MM.1S (cell line): Measurements from ENCODE around the gene CHSY1.

ENCODE experiments used
- DNase-seq: peaks from one replicate; pipeline ENCODE4 v3.0.0-alpha.2; 2015
- H2AFZ ChIP-seq: fragments of 300-600 bp; sonication (generic); 2 replicates; pipeline ENCODE4 v1.6.0; 2016; ENCODE audit warnings: antibody characterized with exemption, low read length
- H3F3A ChIP-seq: fragments of 300-600 bp; sonication (generic); 2 replicates; pipeline ENCODE4 v1.6.1; 2016; ENCODE audit warnings: mild to moderate bottlenecking, antibody characterized with exemption, low read length, moderate library complexity, mixed read lengths; ENCODE audit not compliant: insufficient read depth
- H3K27ac ChIP-seq: fragments of 300-600 bp; sonication (generic); 2 replicates; pipeline ENCODE4 v1.5.1; 2016; ENCODE audit warnings: mild to moderate bottlenecking, low read length
- H3K27me3 ChIP-seq: fragments of 300-600 bp; sonication (generic); replicated peaks from 2 replicates; pipeline ENCODE4 v1.6.0; 2016; ENCODE audit warnings: low read length; ENCODE audit not compliant: insufficient read depth
- H3K36me3 ChIP-seq: fragments of 300-600 bp; sonication (generic); replicated peaks from 2 replicates; pipeline ENCODE4 v1.6.1; 2016; ENCODE audit warnings: mild to moderate bottlenecking, low read length, mixed read lengths; ENCODE audit not compliant: insufficient read depth
- H3K4me1 ChIP-seq: fragments of 300-600 bp; sonication (generic); 2 replicates; pipeline ENCODE4 v1.6.1; 2016; ENCODE audit warnings: low read length, mixed read lengths
- H3K4me2 ChIP-seq: fragments of 300-600 bp; sonication (generic); 2 replicates; pipeline ENCODE4 v1.6.0; 2016; ENCODE audit warnings: low read depth, low read length
- H3K4me3 ChIP-seq: fragments of 300-600 bp; sonication (generic); 2 replicates; pipeline ENCODE4 v1.5.1; 2016; ENCODE audit warnings: low read length, mixed read lengths
- H3K79me2 ChIP-seq: fragments of 300-600 bp; sonication (generic); 2 replicates; pipeline ENCODE4 v1.6.1; 2016; ENCODE audit warnings: mixed run types, low read length, mixed read lengths
- H3K9ac ChIP-seq: fragments of 300-600 bp; sonication (generic); 2 replicates; pipeline ENCODE4 v1.6.1; 2016; ENCODE audit warnings: low read length, mixed read lengths
- H3K9me2 ChIP-seq: fragments of 300-600 bp; sonication (generic); replicated peaks from 2 replicates; pipeline ENCODE4 v1.6.1; 2016; ENCODE audit warnings: mild to moderate bottlenecking, low read length, mixed read lengths; ENCODE audit not compliant: insufficient read depth
- H3K9me3 ChIP-seq: fragments of 300-600 bp; sonication (generic); replicated peaks from 2 replicates; pipeline ENCODE4 v1.6.1; 2016; ENCODE audit warnings: mild to moderate bottlenecking, low read length, mixed read lengths; ENCODE audit not compliant: insufficient read depth
- H4K20me1 ChIP-seq: fragments of 300-600 bp; sonication (generic); 2 replicates; pipeline ENCODE4 v1.6.1; 2016; ENCODE audit warnings: mild to moderate bottlenecking, low read length, moderate library complexity, mixed read lengths; ENCODE audit not compliant: insufficient read depth
- CTCF ChIP-seq: fragments of 300-600 bp; sonication (generic); IDR thresholded peaks from 2 replicates; pipeline ENCODE4 v1.5.1; 2016; ENCODE audit warnings: antibody characterized with exemption, low read length, mixed read lengths
- EZH2 ChIP-seq: fragments of 300-600 bp; sonication (generic); optimal IDR thresholded peaks from 2 replicates; pipeline ENCODE3; 2017; ENCODE audit warnings: low read depth, mild to moderate bottlenecking, antibody characterized with exemption, low read length, mixed read lengths
- EZH2phosphoT487 ChIP-seq: fragments of 300-600 bp; sonication (generic); IDR thresholded peaks from 2 replicates; pipeline ENCODE4 v1.6.1; 2018; ENCODE audit warnings: antibody characterized with exemption, low read length

Gene CHSY1

DNA sequence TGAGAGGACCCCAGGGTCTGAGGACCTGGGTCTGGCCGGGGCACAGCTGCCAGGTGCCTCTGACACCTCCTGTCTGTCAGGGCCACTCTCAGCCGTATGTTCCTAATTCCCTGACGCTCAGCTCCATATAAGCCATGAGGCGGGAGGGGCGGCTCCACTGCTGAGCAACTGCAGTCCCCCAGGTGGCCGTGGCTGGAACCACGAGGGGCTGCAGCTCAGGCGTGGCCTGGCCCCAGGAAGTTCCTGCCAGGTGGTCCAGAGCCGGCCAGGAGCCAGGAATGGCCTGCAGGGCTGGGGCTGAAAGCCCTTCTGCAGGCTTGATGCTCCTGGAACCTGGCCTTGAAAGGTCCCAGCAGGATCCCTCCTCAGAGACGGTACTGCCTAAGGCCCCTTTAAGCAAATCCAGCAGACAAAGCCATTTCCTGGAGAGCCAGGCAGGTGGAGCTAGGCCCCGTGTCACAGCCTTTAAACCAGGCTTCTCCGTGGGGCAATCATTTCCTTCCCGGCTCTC lies 118.0 kb downstream of the CHSY1 start:
- H3K9me3 ChIP-seq = no peaks in the 10 kb centered on the region
- peaks cover 42% of the 10 kb centered on the region for H3K4me1 ChIP-seq
- DNase-seq = no peak
- peaks cover 10% of the 10 kb centered on the region; the same call in 1 of the 2 replicates for H3K79me2 ChIP-seq
- no peak overlapping the region for H3K4me3 ChIP-seq
- no peak overlapping the region for H3K27ac ChIP-seq
- H3K27me3 ChIP-seq = no peaks in the 10 kb centered on the region
- TF ChIP-seq EZH2phosphoT487 = no peak
- TF ChIP-seq EZH2 = no peak
- TF ChIP-seq CTCF = no peak
- H3K36me3 ChIP-seq = no peaks in the 10 kb centered on the region
- no peaks in the 10 kb centered on the region for H3K9me2 ChIP-seq
- peaks cover 8% of the 10 kb centered on the region; the same call in 1 of the 2 replicates for H3F3A ChIP-seq
- H2AFZ ChIP-seq = no peak overlapping the region
- H4K20me1 ChIP-seq = no peaks in the 10 kb centered on the region
- H3K4me2 ChIP-seq = no peak overlapping the region
- no peak overlapping the region for H3K9ac ChIP-seq

- Histone ChIP-seq H2AFZ (no peak overlapping the region), H3K9ac (no peak overlapping the region), H3K4me1 (peaks cover 42% of the 10 kb centered on the region), H3K79me2 (peaks cover 10% of the 10 kb centered on the region; the same call in 1 of the 2 replicates), H3F3A (peaks cover 15% of the 10 kb centered on the region), H3K4me3 (no peak overlapping the region), H4K20me1 (no peaks in the 10 kb centered on the region), H3K36me3 (no peaks in the 10 kb centered on the region), H3K27me3 (no peaks in the 10 kb centered on the region), H3K4me2 (no peak overlapping the region), H3K9me3 (no peaks in the 10 kb centered on the region), H3K9me2 (no peaks in the 10 kb centered on the region), H3K27ac (no peak overlapping the region)
- DNase-seq = no peak
- TF ChIP-seq CTCF (no peak), EZH2 (no peak), EZH2phosphoT487 (no peak)
Observed at GRCh38 chr15:101133181-101133460, 118.7 kb downstream of the CHSY1 start.

- H3K4me2 ChIP-seq = no peak overlapping the region
Observed at GRCh38 chr15:101132390-101133180, 119.3 kb downstream of the CHSY1 start.

More at GRCh38 chr15:101132390-101133180, 119.3 kb downstream of the CHSY1 start:
- H4K20me1 ChIP-seq = no peaks in the 10 kb centered on the region
- no peaks in the 10 kb centered on the region for H3K36me3 ChIP-seq
- H3K9me3 ChIP-seq = no peaks in the 10 kb centered on the region
- peaks cover 9% of the 10 kb centered on the region; the same call in 1 of the 2 replicates for H3K79me2 ChIP-seq
- no peak overlapping the region for H3K9ac ChIP-seq
- H3K4me1 ChIP-seq = peaks cover 42% of the 10 kb centered on the region
- peaks cover 20% of the 10 kb centered on the region for H3F3A ChIP-seq
- no peak overlapping the region for H3K27ac ChIP-seq
- H2AFZ ChIP-seq = no peak overlapping the region
- no peak for TF ChIP-seq EZH2phosphoT487
- no peak for TF ChIP-seq EZH2
- no peak for TF ChIP-seq CTCF
- H3K27me3 ChIP-seq = no peaks in the 10 kb centered on the region
- no peaks in the 10 kb centered on the region for H3K9me2 ChIP-seq
- no peak overlapping the region for H3K4me3 ChIP-seq
- DNase-seq = no peak
